Spleen (tissue), 11 donors: Measurements from ENCODE around the gene ARMC6. TPM values are rescaled to one million over a fixed set of nuclear protein-coding genes. Genes with fewer than 3 reads are reported as not detected.

Experiments
- DNase-seq: peaks from one replicate; pipeline ENCODE4 v3.0.0-alpha.2; 2020
- H3K27ac ChIP-seq, 8 donors: fragments of 200-600 bp; sonication (generic) in 7 of 8; 1 replicate in 4 of 8; 2 replicates in 4 of 8; pipeline versions ENCODE4 v1.5.0 to v1.8.0; 2016 to 2021; ENCODE audit warnings: inconsistent platforms in 4 of 8, mild to moderate bottlenecking in 4 of 8, moderate library complexity in 1 of 8
- H3K27me3 ChIP-seq, 7 donors: fragments of 200-600 bp; sonication (generic) in 6 of 7; replicated peaks in 1 of 7; 1 replicate in 4 of 7; 2 replicates in 3 of 7; pipeline versions ENCODE4 v1.5.0 to v1.8.0; 2016 to 2021; ENCODE audit warnings: inconsistent platforms in 3 of 7, mild to moderate bottlenecking in 1 of 7
- H3K36me3 ChIP-seq, 6 donors: fragments of 200-600 bp; sonication (generic) in 5 of 6; 1 replicate in 4 of 6; 2 replicates in 2 of 6; pipeline versions ENCODE4 v1.5.0 to v1.8.0; 2016 to 2021; ENCODE audit warnings: inconsistent platforms in 2 of 6
- H3K4me1 ChIP-seq, 6 donors: fragments of 200-600 bp; sonication (generic) in 5 of 6; 1 replicate in 3 of 6; 2 replicates in 3 of 6; pipeline versions ENCODE4 v1.5.0 to v1.8.0; 2016 to 2021; ENCODE audit warnings: inconsistent platforms in 3 of 6
- H3K4me3 ChIP-seq, 8 donors: fragments of 200-600 bp; sonication (generic) in 7 of 8; 1 replicate in 4 of 8; 2 replicates in 4 of 8; pipeline versions ENCODE4 v1.5.0 to v1.8.0; 2016 to 2021; ENCODE audit warnings: inconsistent platforms in 4 of 8, mild to moderate bottlenecking in 4 of 8, moderate library complexity in 2 of 8
- H3K9me3 ChIP-seq, 8 donors: fragments of 200-600 bp; sonication (generic) in 7 of 8; 1 replicate in 4 of 8; 2 replicates in 4 of 8; pipeline versions ENCODE4 v1.5.0 to v1.8.0; 2016 to 2021; ENCODE audit warnings: inconsistent platforms in 4 of 8
- CTCF ChIP-seq, 11 experiments: fragments of 200-600 bp in 7 of 11; fragments of 450-650 bp in 4 of 11; sonication (generic) in 4 of 11; IDR thresholded peaks in 8 of 11; conservative IDR thresholded peaks in 3 of 11; 1 replicate in 7 of 11; 2 replicates in 4 of 11; pipeline versions ENCODE4 v1.4.0 to v1.8.0; 2016 to 2021; ENCODE audit warnings: antibody characterized with exemption in 11 of 11, inconsistent platforms in 4 of 11, mild to moderate bottlenecking in 1 of 11
- POLR2A ChIP-seq, 3 donors: fragments of 450-650 bp; IDR thresholded peaks; one replicate each; pipeline ENCODE4 v1.5.1; 2017; ENCODE audit warnings: antibody characterized with exemption in 3 of 3, mild to moderate bottlenecking in 1 of 3
- POLR2AphosphoS5 ChIP-seq, 3 donors: sonication (generic); formaldehyde crosslinking; IDR thresholded peaks; one replicate each; pipeline ENCODE4 v1.5.1; 2017; ENCODE audit warnings: antibody characterized with exemption in 3 of 3
- WGBS, 5 donors: extraction: QIAGEN DNeasy Blood & Tissue Kit in 3 of 5; methylation state at CpG; one replicate each; pipeline versions ENCODE4 v1.1.5 to v1.1.7; 2013 to 2018; 5-methylcytosine and 5-hydroxymethylcytosine counted together
- intact Hi-C: fragments of 100-400 bp; cut with DNase I; formaldehyde crosslinking; loops from one replicate; pipeline ENCODE4 v1.15.0; 2023; ENCODE audit warnings: low total_unique reads
- polyA plus RNA-seq, 3 donors: library from polyadenylated mRNA; stranded (reverse); fragments of 200-250 nt; gene quantifications; one replicate each; pipeline ENCODE4 v1.2.1, GENCODE V29; 2013
- total RNA-seq, 7 donors: library from RNA; depleted of rRNA in 3 of 7; stranded (reverse); fragments of >200 nt in 3 of 7; fragmentation: NEBNext Ultra II Directional in 4 of 7; extraction: Animal tissue kit (Norgen Biotek cat#: 25700) in 4 of 7; gene quantifications; one replicate each; pipeline versions ENCODE4 v1.1.0 to v1.2.1, GENCODE V29; 2016 to 2021
- donor health status: healthy with polysubstance abuse.
- donor health status: DM: no; HTN: no; CAD: no; lungs with moderate emphysema.
- donor health status: DM: no; HTN: no; CAD: no.
- donor health status: Bipolar disorder and iron deficiency.
- donor health status: healthy.
- donor health status: DM: no; HTN: no; CAD: no.
- donor health status: DM: yes; HTN: yes; CAD: no.

The ARMC6 gene
- total and polyA plus RNA-seq, 10 donors, result 17.2 to 29.0 (median 25.6) TPM

DNA sequence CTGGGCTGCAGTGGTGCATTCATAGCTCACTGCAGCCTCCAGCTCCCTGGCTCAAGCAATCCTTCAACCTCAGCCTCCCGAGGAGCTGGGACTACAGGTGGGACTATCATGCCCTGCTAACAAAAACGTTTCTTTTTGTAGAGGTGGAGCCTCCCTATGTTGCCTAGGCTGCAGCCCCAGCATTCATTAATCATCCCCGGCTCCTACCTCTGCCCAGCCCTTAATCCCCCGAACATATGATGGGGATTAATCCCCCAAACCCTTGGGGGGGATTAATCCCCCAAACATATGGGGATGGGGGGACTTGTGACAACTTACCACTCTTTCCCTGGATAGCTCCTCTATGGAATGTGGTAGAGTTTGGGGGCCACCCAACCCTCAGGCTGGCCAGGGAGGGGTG, 45.9 kb upstream of the ARMC6 start:
- no peak overlapping the region for H3K27ac ChIP-seq
- H3K4me3 ChIP-seq, result no peak overlapping the region
- TF ChIP-seq POLR2AphosphoS5 (IDR thresholded peaks at IDR 0.05), result no peak
- TF ChIP-seq POLR2A (IDR thresholded peaks at IDR 0.05), result no peak
- no peak for TF ChIP-seq CTCF (IDR thresholded peaks at IDR 0.05 in 8 of 11, conservative IDR thresholded peaks at IDR 0.05 in 3 of 11)
- DNase-seq, result no peak
- intact Hi-C loops, result no loop called here
- no peaks in the 10 kb centered on the region for H3K9me3 ChIP-seq
- H3K27me3 ChIP-seq, result peaks cover 0 to 34% (median 0%) of the 10 kb centered on the region in 7 donors
- 55 to 69% (median 64%) methylated on average over 4 of the region's 4 CpGs for WGBS, 5 donors
- peaks cover 6 to 36% (median 25%) of the 10 kb centered on the region in 6 donors for H3K4me1 ChIP-seq
- H3K36me3 ChIP-seq, result peaks cover 0 to 27% (median 13%) of the 10 kb centered on the region in 6 donors

DNA sequence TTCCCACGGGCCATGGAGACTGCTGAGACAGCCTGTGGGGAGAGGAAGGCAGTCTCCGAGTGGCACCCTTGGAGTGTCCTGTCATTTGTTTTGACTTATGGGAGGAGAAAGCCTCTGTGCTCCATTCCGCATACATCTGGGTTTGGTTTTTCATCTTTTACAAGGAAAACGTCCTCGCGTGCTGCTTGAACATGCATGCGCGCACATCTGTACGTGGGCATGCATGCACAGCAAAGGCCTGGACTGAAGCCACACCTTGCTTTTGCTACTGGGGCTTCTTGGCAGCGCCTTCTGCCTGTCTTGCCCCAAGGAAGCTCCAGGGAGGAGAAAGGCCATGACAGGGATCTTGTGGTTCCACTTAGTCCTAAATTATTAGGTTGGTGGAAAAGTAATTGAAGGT, 44.1 kb upstream of the ARMC6 start:
- WGBS, 5 donors, result 84 to 90% (median 85%) methylated on average over 10 of the region's 10 CpGs
- no peak for TF ChIP-seq POLR2AphosphoS5 (IDR thresholded peaks at IDR 0.05)
- TF ChIP-seq POLR2A (IDR thresholded peaks at IDR 0.05), result no peak
- TF ChIP-seq CTCF (IDR thresholded peaks at IDR 0.05 in 8 of 11, conservative IDR thresholded peaks at IDR 0.05 in 3 of 11), result no peak
- intact Hi-C loops, result no loop called here

DNA sequence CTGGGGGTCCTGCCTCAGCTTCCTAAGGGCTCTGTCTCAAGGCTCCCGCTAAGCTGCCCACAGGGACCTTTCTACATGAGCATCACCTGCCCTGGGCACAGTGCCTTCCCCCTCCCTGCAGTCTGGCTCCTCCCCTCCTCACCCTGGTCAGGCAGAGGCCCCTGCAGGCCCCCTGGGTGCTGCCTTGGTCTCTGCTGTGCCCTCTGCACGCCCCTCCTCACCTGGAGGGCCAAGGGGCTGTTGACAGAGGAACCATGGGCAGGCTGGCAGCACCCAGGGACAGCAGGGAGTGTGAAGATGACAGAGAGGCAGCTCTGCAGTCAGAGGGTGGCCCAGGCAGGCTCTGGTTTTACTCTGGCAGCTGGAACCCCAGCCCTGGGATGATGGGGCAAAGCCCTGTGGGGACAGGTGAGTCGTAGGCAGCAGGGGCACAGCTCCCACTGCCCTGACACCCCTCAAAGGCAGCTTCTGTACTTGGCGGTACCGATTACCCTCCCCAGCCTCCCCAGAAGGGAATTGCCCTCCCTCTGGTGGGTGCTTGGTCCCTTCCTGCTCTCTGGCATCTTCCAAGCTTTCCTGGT, 43.2 kb upstream of the ARMC6 start:
- WGBS, 5 donors, result 88 to 92% (median 91%) methylated on average over 2 to 5 of the region's 5 CpGs
- Histone ChIP-seq H3K27me3 (peaks cover 0 to 8% (median 0%) of the 10 kb centered on the region in 7 donors), H3K4me3 (no peak overlapping the region), H3K4me1 (peaks cover 6 to 23% (median 19%) of the 10 kb centered on the region in 6 donors), H3K36me3 (peaks cover 0 to 54% (median 40%) of the 10 kb centered on the region in 6 donors), H3K27ac (no peak overlapping the region), H3K9me3 (no peaks in the 10 kb centered on the region)
- TF ChIP-seq POLR2AphosphoS5 (IDR thresholded peaks at IDR 0.05), result peak in 1 of 3 donors; percentile 48
- TF ChIP-seq POLR2A (IDR thresholded peaks at IDR 0.05), result no peak
- TF ChIP-seq CTCF (IDR thresholded peaks at IDR 0.05 in 8 of 11, conservative IDR thresholded peaks at IDR 0.05 in 3 of 11), result no peak
- intact Hi-C loops, result no loop called here
- no peak for DNase-seq

More for the DNA sequence above, 44.1 kb upstream of the ARMC6 start:
- no peak for DNase-seq
- Histone ChIP-seq H3K9me3 (no peaks in the 10 kb centered on the region), H3K27ac (no peak overlapping the region), H3K4me1 (peaks cover 6 to 32% (median 23%) of the 10 kb centered on the region in 6 donors), H3K36me3 (peaks cover 0 to 45% (median 31%) of the 10 kb centered on the region in 6 donors), H3K27me3 (peaks cover 0 to 17% (median 0%) of the 10 kb centered on the region in 7 donors), H3K4me3 (no peak overlapping the region)

GRCh38 chr19:18991006-18991405, 42.4 kb upstream of the ARMC6 start:
- Histone ChIP-seq H3K27me3 (peaks cover 0 to 7% (median 0%) of the 10 kb centered on the region in 7 donors), H3K36me3 (peaks cover 0 to 62% (median 45%) of the 10 kb centered on the region in 6 donors), H3K9me3 (no peaks in the 10 kb centered on the region), H3K4me1 (peaks cover 6 to 21% (median 12%) of the 10 kb centered on the region in 6 donors), H3K4me3 (no peak overlapping the region), H3K27ac (no peak overlapping the region)
- 85 to 94% (median 93%) methylated on average over 12 to 16 of the region's 16 CpGs for WGBS, 5 donors
- intact Hi-C loops, result no loop called here
- DNase-seq, result no peak
- TF ChIP-seq CTCF (IDR thresholded peaks at IDR 0.05 in 8 of 11, conservative IDR thresholded peaks at IDR 0.05 in 3 of 11) (no peak), POLR2AphosphoS5 (IDR thresholded peaks at IDR 0.05) (no peak), POLR2A (IDR thresholded peaks at IDR 0.05) (no peak)
